ENCODE data around the gene SNRK. TPM values are rescaled to one million over a fixed set of nuclear protein-coding genes. Genes with fewer than 3 reads are reported as not detected.
"Not testable (repeated sequence)": the region's sequence is repeated elsewhere in the genome, so short reads cannot be mapped to it uniquely, and the experiment has no call there.

The SNRK gene
- total and polyA plus RNA-seq, 4 donors = 40.7 to 79.2 (median 48.7) TPM

DNA sequence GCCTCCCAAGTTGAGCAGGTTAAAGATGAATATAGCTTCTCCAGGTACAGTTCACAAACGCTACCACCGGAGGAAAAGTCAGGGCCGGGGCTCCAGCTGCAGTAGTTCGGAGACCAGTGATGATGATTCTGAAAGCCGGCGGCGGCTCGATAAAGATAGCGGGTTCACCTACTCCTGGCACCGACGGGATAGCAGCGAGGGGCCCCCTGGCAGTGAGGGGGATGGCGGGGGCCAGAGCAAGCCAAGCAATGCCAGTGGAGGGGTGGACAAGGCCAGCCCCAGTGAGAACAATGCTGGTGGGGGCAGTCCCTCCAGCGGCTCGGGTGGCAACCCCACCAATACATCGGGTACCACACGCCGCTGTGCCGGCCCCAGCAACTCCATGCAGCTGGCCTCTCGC, 61.4 kb downstream of the SNRK start:
- Histone ChIP-seq H3K4me3 (ENCODE audit: low read depth, low read length) (no peak overlapping the region), H3K27me3 (ENCODE audit: control insufficient read depth, insufficient read depth, low read length) (no peaks in the 10 kb centered on the region), H3K4me1 (ENCODE audit: control insufficient read depth, insufficient read depth, low read length) (no peaks in the 10 kb centered on the region), H3K36me3 (ENCODE audit: control insufficient read depth, insufficient read depth, low read length) (peaks cover 21% of the 10 kb centered on the region), H3K9me3 (ENCODE audit: control insufficient read depth, insufficient read depth, low read length) (no peaks in the 10 kb centered on the region), H3K27ac (ENCODE audit: low read depth, low read length) (no peak overlapping the region)
- DNase-seq (ENCODE audit: low read depth in 4 of 6, low spot score in 6 of 6) = no peak
- WGBS (ENCODE audit: insufficient coverage) = 97% methylated on average over 20 of the region's 20 CpGs

- 93% methylated on average over 8 of the region's 11 CpGs for WGBS (ENCODE audit: insufficient coverage)
- Histone ChIP-seq H3K27ac (ENCODE audit: low read depth, low read length) (no peak overlapping the region), H3K36me3 (ENCODE audit: control insufficient read depth, insufficient read depth, low read length) (peaks cover 21% of the 10 kb centered on the region), H3K27me3 (ENCODE audit: control insufficient read depth, insufficient read depth, low read length) (no peaks in the 10 kb centered on the region), H3K4me3 (ENCODE audit: low read depth, low read length) (no peak overlapping the region), H3K9me3 (ENCODE audit: control insufficient read depth, insufficient read depth, low read length) (peaks cover 3% of the 10 kb centered on the region), H3K4me1 (ENCODE audit: control insufficient read depth, insufficient read depth, low read length) (no peaks in the 10 kb centered on the region)
- peak in 1 of 6 donors; percentile 7 for DNase-seq (ENCODE audit: low read depth in 4 of 6, low spot score in 6 of 6)
Observed at GRCh38 chr3:43348350-43348749, 62.0 kb downstream of the SNRK start.

- no peak overlapping the region for H3K4me3 ChIP-seq (ENCODE audit: low read depth, low read length)
- H3K27me3 ChIP-seq (ENCODE audit: control insufficient read depth, insufficient read depth, low read length) = no peaks in the 10 kb centered on the region
- DNase-seq (ENCODE audit: low read depth in 4 of 6, low spot score in 6 of 6) = no peak
- 50% methylated on average over 1 of the region's 4 CpGs for WGBS (ENCODE audit: insufficient coverage)
- no peak overlapping the region for H3K27ac ChIP-seq (ENCODE audit: low read depth, low read length)
- H3K4me1 ChIP-seq (ENCODE audit: control insufficient read depth, insufficient read depth, low read length) = no peaks in the 10 kb centered on the region
- H3K9me3 ChIP-seq (ENCODE audit: control insufficient read depth, insufficient read depth, low read length) = peaks cover 8% of the 10 kb centered on the region
- peaks cover 19% of the 10 kb centered on the region for H3K36me3 ChIP-seq (ENCODE audit: control insufficient read depth, insufficient read depth, low read length)
Observed at GRCh38 chr3:43348852-43349574, 62.7 kb downstream of the SNRK start.

- H3K4me1 ChIP-seq (ENCODE audit: control insufficient read depth, insufficient read depth, low read length) = no peaks in the 10 kb centered on the region
- no peak overlapping the region for H3K4me3 ChIP-seq (ENCODE audit: low read depth, low read length)
- no peak overlapping the region for H3K27ac ChIP-seq (ENCODE audit: low read depth, low read length)
- H3K9me3 ChIP-seq (ENCODE audit: control insufficient read depth, insufficient read depth, low read length) = peaks cover 8% of the 10 kb centered on the region
- no peaks in the 10 kb centered on the region for H3K27me3 ChIP-seq (ENCODE audit: control insufficient read depth, insufficient read depth, low read length)
- WGBS (ENCODE audit: insufficient coverage) = no CpG with 5 or more reads among the region's 3 CpGs
- H3K36me3 ChIP-seq (ENCODE audit: control insufficient read depth, insufficient read depth, low read length) = peaks cover 18% of the 10 kb centered on the region
- no peak for DNase-seq (ENCODE audit: low read depth in 4 of 6, low spot score in 6 of 6)
Observed at GRCh38 chr3:43349716-43350115, 63.4 kb downstream of the SNRK start.

DNA sequence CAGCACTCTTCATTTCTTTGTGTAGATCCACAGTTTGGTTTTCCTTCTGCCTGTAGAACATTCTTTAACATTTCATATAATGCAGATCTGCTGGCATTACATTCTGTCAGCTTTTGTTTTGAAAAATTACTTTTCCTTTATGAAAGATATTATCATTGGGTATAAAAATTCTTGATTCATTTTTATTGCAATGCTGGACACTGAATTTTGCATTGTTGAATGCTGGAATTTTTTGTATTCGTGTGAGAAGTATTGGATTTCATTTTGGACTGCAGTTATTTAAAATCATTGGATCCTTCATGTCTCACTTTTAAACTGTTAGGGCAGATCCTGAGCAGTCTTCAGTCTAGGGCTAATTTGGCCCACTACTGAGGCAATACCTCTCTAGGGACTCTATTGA, 67.1 kb downstream of the SNRK start:
- DNase-seq (ENCODE audit: low read depth in 4 of 6, low spot score in 6 of 6) = no peak
- Histone ChIP-seq H3K27ac (ENCODE audit: low read depth, low read length) (no peak overlapping the region), H3K4me1 (ENCODE audit: control insufficient read depth, insufficient read depth, low read length) (no peaks in the 10 kb centered on the region), H3K36me3 (ENCODE audit: control insufficient read depth, insufficient read depth, low read length) (peaks cover 5% of the 10 kb centered on the region), H3K9me3 (ENCODE audit: control insufficient read depth, insufficient read depth, low read length) (peaks cover 8% of the 10 kb centered on the region), H3K27me3 (ENCODE audit: control insufficient read depth, insufficient read depth, low read length) (no peaks in the 10 kb centered on the region), H3K4me3 (ENCODE audit: low read depth, low read length) (no peak overlapping the region)
- no CpG with 5 or more reads among the region's 1 CpG for WGBS (ENCODE audit: insufficient coverage)

GRCh38 chr3:43353923-43354670, 67.8 kb downstream of the SNRK start:
- H3K36me3 ChIP-seq (ENCODE audit: control insufficient read depth, insufficient read depth, low read length) = no peaks in the 10 kb centered on the region
- WGBS (ENCODE audit: insufficient coverage) = 98% methylated on average over 2 of the region's 4 CpGs
- no peaks in the 10 kb centered on the region for H3K4me1 ChIP-seq (ENCODE audit: control insufficient read depth, insufficient read depth, low read length)

DNA sequence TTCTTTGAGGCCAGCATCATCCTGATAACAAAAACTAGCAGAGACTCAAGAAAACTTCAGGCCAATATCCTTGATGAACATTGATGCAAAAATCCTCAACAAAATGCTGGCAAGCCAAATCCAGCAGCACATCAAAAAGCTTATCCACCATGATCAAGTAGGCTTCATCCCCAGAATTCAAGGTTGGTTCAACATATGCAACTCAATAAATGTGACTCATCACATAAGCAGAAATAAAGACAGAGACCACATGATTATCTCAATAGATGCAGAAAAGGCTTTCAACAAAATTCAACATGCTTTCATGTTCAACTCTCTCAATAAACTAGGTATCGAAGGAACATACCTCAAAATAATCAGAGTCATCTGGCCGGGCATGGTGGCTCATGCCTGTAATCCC, 69.7 kb downstream of the SNRK start:
- H3K36me3 ChIP-seq (ENCODE audit: control insufficient read depth, insufficient read depth, low read length); H3K27me3 ChIP-seq (ENCODE audit: control insufficient read depth, insufficient read depth, low read length); H3K4me3 ChIP-seq (ENCODE audit: low read depth, low read length); H3K9me3 ChIP-seq (ENCODE audit: control insufficient read depth, insufficient read depth, low read length); DNase-seq (ENCODE audit: low read depth in 4 of 6, low spot score in 6 of 6); H3K4me1 ChIP-seq (ENCODE audit: control insufficient read depth, insufficient read depth, low read length); H3K27ac ChIP-seq (ENCODE audit: low read depth, low read length): not testable (repeated sequence)
- 90% methylated on average over 2 of the region's 2 CpGs for WGBS (ENCODE audit: insufficient coverage)

More at GRCh38 chr3:43353923-43354670, 67.8 kb downstream of the SNRK start:
- H3K27ac ChIP-seq (ENCODE audit: low read depth, low read length) = no peak overlapping the region
- no peaks in the 10 kb centered on the region for H3K27me3 ChIP-seq (ENCODE audit: control insufficient read depth, insufficient read depth, low read length)
- peaks cover 8% of the 10 kb centered on the region for H3K9me3 ChIP-seq (ENCODE audit: control insufficient read depth, insufficient read depth, low read length)
- no peak for DNase-seq (ENCODE audit: low read depth in 4 of 6, low spot score in 6 of 6)
- H3K4me3 ChIP-seq (ENCODE audit: low read depth, low read length) = no peak overlapping the region

GRCh38 chr3:43361077-43361476, 74.7 kb downstream of the SNRK start:
- peaks cover 5% of the 10 kb centered on the region for H3K4me1 ChIP-seq (ENCODE audit: control insufficient read depth, insufficient read depth, low read length)
- H3K9me3 ChIP-seq (ENCODE audit: control insufficient read depth, insufficient read depth, low read length) = no peaks in the 10 kb centered on the region
- WGBS (ENCODE audit: insufficient coverage) = 92% methylated on average over 3 of the region's 5 CpGs

DNA sequence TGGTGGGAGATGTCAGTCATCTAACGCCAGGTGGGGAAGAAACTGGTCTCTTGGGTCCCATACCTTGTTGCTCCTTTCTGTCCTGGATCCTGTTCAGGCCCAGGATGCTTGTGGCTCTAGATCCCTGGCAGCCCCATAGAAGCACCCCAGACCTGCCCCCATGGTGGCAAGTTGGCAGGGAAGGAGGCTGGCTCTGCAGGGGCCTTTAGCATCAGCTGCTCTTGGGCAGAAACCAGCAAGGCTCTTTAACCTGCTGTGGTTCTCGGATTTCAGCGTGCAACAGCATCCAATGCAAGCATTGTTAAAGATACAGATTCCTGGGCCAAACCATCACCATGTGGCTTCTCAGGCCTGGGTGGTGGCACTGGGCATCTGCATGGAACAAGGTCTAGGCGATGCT, 75.8 kb downstream of the SNRK start:
- H3K36me3 ChIP-seq (ENCODE audit: control insufficient read depth, insufficient read depth, low read length) = peaks cover 36% of the 10 kb centered on the region
- no peaks in the 10 kb centered on the region for H3K9me3 ChIP-seq (ENCODE audit: control insufficient read depth, insufficient read depth, low read length)
- WGBS (ENCODE audit: insufficient coverage) = 89% methylated on average over 4 of the region's 4 CpGs
- no peak overlapping the region for H3K4me3 ChIP-seq (ENCODE audit: low read depth, low read length)
- no peak overlapping the region for H3K27ac ChIP-seq (ENCODE audit: low read depth, low read length)
- no peaks in the 10 kb centered on the region for H3K27me3 ChIP-seq (ENCODE audit: control insufficient read depth, insufficient read depth, low read length)
- H3K4me1 ChIP-seq (ENCODE audit: control insufficient read depth, insufficient read depth, low read length) = peaks cover 5% of the 10 kb centered on the region
- DNase-seq (ENCODE audit: low read depth in 4 of 6, low spot score in 6 of 6) = no peak

More at GRCh38 chr3:43361077-43361476, 74.7 kb downstream of the SNRK start:
- Histone ChIP-seq H3K4me3 (ENCODE audit: low read depth, low read length) (no peak overlapping the region), H3K27me3 (ENCODE audit: control insufficient read depth, insufficient read depth, low read length) (no peaks in the 10 kb centered on the region), H3K36me3 (ENCODE audit: control insufficient read depth, insufficient read depth, low read length) (peaks cover 27% of the 10 kb centered on the region), H3K27ac (ENCODE audit: low read depth, low read length) (no peak overlapping the region)
- no peak for DNase-seq (ENCODE audit: low read depth in 4 of 6, low spot score in 6 of 6)

- Histone ChIP-seq H3K4me3 (ENCODE audit: low read depth, low read length) (no peak overlapping the region), H3K27me3 (ENCODE audit: control insufficient read depth, insufficient read depth, low read length) (no peaks in the 10 kb centered on the region), H3K36me3 (ENCODE audit: control insufficient read depth, insufficient read depth, low read length) (peaks cover 36% of the 10 kb centered on the region), H3K4me1 (ENCODE audit: control insufficient read depth, insufficient read depth, low read length) (peaks cover 5% of the 10 kb centered on the region), H3K9me3 (ENCODE audit: control insufficient read depth, insufficient read depth, low read length) (no peaks in the 10 kb centered on the region), H3K27ac (ENCODE audit: low read depth, low read length) (no peak overlapping the region)
- no peak for DNase-seq (ENCODE audit: low read depth in 4 of 6, low spot score in 6 of 6)
- WGBS (ENCODE audit: insufficient coverage) = 97% methylated on average over 6 of the region's 6 CpGs
Observed at GRCh38 chr3:43362961-43363360, 76.6 kb downstream of the SNRK start.

All from spinal cord (tissue), 10 donors.